Activated CD4-positive, alpha-beta T cell treated with anti-CD3 and anti-CD28 coated beads, Interleukin-2, amount 50 U/mL, for 4 hours (primary cell): ENCODE results near the gene PTPRT.
"Not testable (repeated sequence)": the region's sequence is repeated elsewhere in the genome, so short reads cannot be mapped to it uniquely, and the experiment has no call there.

ENCODE experiments used
- DNase-seq, 2 experiments: peaks; one replicate each; pipeline ENCODE4 v3.0.0-alpha.2; 2020

PTPRT gene

GRCh38 chr20:42258564-42259302 is 931.0 kb downstream of the PTPRT start:
- DNase-seq, result no peak

DNA sequence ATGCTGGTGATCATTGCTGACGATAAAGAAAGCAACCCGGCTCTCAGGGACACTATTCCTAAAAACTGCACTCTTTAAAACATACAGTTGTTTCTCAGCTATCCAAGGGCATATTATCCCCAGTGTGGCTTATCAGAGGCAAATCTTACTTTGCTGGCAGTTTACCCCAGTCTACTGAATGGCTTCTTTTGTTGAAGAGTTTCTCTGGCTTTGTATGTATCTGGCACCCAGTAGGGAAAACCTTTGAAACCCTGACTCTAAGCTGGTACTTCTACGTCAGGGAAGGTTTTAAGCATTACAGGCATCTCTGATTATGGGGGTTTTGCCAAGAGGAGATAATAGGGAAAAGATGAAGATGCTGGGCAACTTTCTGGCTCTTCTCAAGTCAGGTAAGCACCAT is 933.9 kb downstream of the PTPRT start:
- no peak for DNase-seq

GRCh38 chr20:42254673-42255072 is 935.0 kb downstream of the PTPRT start:
- no peak for DNase-seq

DNA sequence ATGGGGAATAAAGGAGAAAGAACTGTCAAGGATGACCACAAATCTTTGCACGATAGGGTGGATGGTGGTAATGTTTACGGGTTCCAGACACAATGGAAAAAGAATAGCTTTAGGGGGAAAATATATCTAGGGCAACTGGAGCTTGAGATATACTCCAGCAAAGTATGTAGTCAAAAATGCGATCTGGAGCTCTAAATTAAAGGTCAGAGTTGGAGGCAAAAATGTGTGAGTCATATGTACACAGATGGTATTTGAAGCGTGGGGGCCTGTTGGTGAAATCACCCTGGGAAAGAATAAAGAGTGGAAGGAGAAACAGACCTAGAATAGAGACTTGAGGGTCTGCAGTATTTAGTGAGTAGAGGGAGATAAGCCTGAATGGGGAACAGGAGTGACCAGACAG is 937.6 kb downstream of the PTPRT start:
- no peak for DNase-seq

GRCh38 chr20:42218621-42219374 is 970.9 kb downstream of the PTPRT start:
- DNase-seq, result no peak

DNA sequence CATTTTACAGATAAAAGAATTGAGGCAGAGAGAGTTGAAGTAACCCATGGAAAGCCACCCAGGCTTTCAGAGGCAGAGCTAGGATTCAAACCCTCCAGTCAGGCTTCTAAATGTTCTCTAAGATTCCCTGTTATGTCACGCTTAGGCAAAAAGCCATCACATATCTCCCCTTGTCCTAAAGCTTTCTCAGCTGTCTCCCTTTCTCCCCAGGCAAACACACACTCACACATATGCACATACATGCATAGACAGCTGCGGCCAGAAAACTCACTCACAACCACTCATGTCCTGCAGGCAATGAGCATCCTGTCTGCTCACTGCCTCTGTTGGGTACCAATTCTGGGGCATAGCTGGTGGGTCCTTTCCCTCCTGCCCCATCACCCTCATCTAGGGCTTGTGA is 975.6 kb downstream of the PTPRT start:
- no peak for DNase-seq

GRCh38 chr20:42212391-42212790 is 977.3 kb downstream of the PTPRT start:
- no peak for DNase-seq

GRCh38 chr20:42206557-42206956 is 983.1 kb downstream of the PTPRT start:
- not testable (repeated sequence) for DNase-seq

GRCh38 chr20:42204109-42204660 is 985.5 kb downstream of the PTPRT start:
- no peak for DNase-seq

- DNase-seq, result no peak
These were observed 992.1 kb downstream of the PTPRT start for GRCh38 chr20:42197599-42197998.

- DNase-seq, result no peak
These were observed 996.6 kb downstream of the PTPRT start for GRCh38 chr20:42193119-42193518.

GRCh38 chr20:42192321-42192720 is 997.4 kb downstream of the PTPRT start:
- no peak for DNase-seq

- no peak for DNase-seq
These were observed 998.4 kb downstream of the PTPRT start for GRCh38 chr20:42191140-42191860.

- DNase-seq, result no peak
These were observed 999.6 kb downstream of the PTPRT start for GRCh38 chr20:42190084-42190483.

DNA sequence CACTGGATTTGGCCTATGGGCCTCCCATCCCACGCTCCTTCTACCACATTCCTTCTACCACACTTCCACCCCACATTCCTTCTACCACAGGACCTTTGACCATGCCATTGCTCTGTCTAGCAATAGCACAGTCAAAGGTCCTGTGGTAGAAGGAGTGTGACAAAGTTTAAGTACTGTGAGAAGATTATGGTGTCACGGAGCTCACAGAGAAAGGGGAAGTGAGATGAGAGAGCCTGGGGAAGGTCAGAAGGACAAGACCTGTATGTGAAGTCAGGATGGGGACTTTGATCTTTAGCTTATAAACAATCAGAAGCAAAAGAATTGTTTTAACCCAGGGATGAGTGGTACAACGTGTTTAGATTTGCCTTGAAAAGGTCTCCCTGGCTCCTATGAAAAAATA is 1003.4 kb downstream of the PTPRT start:
- DNase-seq, result no peak

GRCh38 chr20:42183147-42183546 is 1006.6 kb downstream of the PTPRT start:
- no peak for DNase-seq

DNA sequence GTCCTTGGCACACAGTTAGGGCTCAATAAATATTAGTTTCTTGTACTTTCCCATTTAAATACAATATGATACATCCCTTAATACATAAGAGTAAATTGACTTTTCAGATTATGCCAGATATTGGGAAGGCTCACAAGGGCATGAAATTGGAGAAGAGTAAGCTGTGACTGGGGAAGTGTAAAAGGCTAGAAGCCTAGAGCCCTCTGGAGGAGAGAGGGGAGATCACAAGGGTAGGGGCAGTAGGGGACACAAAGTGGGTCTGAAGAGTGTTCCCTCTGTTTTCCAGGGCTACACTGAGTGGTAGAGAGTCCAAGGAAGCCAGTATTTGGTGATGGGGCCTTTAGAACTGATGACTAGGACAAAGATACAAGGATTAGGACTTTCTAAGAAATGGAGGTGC is 1008.6 kb downstream of the PTPRT start:
- no peak for DNase-seq

DNA sequence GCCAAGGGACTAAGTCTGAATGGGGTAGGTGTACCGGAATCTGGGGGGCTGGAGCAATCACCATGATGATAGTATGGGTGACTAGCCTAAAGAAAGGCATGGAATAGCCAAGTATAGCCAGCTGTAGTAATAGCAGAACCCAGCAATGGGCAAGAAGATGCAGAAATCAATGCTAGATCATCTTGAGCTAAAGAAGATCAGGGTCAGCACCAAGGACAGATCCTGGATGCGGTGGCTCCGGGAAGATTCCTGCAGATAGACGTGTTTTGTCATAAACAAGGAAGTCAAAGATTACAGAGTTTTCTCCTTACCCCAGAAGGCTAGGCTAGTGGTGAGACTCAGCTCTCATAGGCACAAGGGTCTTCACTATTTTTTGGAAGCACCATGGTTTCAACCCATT is 1009.9 kb downstream of the PTPRT start:
- no peak for DNase-seq

- DNase-seq, result no peak
These were observed 1016.3 kb downstream of the PTPRT start for GRCh38 chr20:42173440-42173839.

GRCh38 chr20:42164121-42164890 is 1025.4 kb downstream of the PTPRT start:
- no peak for DNase-seq

GRCh38 chr20:42161228-42161829 is 1028.4 kb downstream of the PTPRT start:
- no peak for DNase-seq

DNA sequence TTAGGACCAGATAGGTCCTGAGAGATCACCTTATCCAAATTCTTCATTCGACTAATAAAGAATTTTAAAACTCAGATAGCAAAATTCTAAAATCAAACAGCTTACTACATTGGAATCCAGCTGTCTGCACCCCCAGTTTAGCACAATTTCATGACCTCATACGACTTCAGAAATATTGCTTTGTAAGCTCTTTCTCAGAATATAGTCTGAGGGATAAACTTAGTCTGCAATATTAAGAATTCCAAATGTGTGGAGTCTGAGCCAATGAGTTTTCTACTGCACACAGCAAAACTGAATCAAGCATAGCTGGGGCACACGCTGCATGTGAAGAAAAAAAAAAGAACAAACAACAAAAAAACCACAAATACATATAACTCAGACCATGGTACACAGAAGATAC is 1029.9 kb downstream of the PTPRT start:
- DNase-seq, result no peak
